IgD-negative memory B cell (primary cell): ENCODE measurements around the gene TAF5. TPM values are rescaled to one million over a fixed set of nuclear protein-coding genes. Genes with fewer than 3 reads are reported as not detected.
"Not testable (repeated sequence)": the region's sequence is repeated elsewhere in the genome, so short reads cannot be mapped to it uniquely, and the experiment has no call there.

Experiments
- H3K27ac Mint-ChIP-seq, 3 donors: one replicate each; pipeline ENCODE4 v1.8.0; 2020 to 2022; ENCODE audit warnings: mild to moderate bottlenecking in 3 of 3, mixed read lengths in 3 of 3, moderate library complexity in 1 of 3
- H3K27me3 Mint-ChIP-seq: one replicate; pipeline ENCODE4 v1.8.0; 2021; ENCODE audit warnings: mixed read lengths
- H3K36me3 Mint-ChIP-seq: one replicate; pipeline ENCODE4 v1.8.0; 2020; ENCODE audit warnings: mild to moderate bottlenecking, mixed read lengths
- H3K4me1 Mint-ChIP-seq, 3 donors: one replicate each; pipeline ENCODE4 v1.8.0; 2020 to 2022; ENCODE audit warnings: mixed read lengths in 3 of 3, mild to moderate bottlenecking in 1 of 3
- H3K4me3 Mint-ChIP-seq, 4 donors: one replicate each; pipeline ENCODE4 v1.8.0; 2020 to 2022; ENCODE audit warnings: mild to moderate bottlenecking in 4 of 4, mixed read lengths in 4 of 4, moderate library complexity in 3 of 4
- H3K9me3 Mint-ChIP-seq, 3 donors: one replicate each; pipeline ENCODE4 v1.8.0; 2020 to 2021; ENCODE audit warnings: mixed read lengths in 3 of 3, mild to moderate bottlenecking in 1 of 3
- polyA plus RNA-seq: library from polyadenylated mRNA; unstranded; fragments of 300-500 nt; fragmentation: Illumina TruSeq; gene quantifications from one replicate; pipeline ENCODE4 v1.2.3, GENCODE V29; 2021

The TAF5 gene
- polyA plus RNA-seq, 1 donor from 2014 or later, result 2.3 TPM

- Mint-ChIP-seq H3K27ac (no peak overlapping the region), H3K4me1 (peaks cover 0 to 3% (median 0%) of the 10 kb centered on the region in 3 donors), H3K27me3 (no peaks in the 10 kb centered on the region), H3K36me3 (peaks cover 5% of the 10 kb centered on the region), H3K9me3 (no peaks in the 10 kb centered on the region), H3K4me3 (no peak overlapping the region)
Measured at GRCh38 chr10:103382769-103383168, 15.0 kb downstream of the TAF5 start.

DNA sequence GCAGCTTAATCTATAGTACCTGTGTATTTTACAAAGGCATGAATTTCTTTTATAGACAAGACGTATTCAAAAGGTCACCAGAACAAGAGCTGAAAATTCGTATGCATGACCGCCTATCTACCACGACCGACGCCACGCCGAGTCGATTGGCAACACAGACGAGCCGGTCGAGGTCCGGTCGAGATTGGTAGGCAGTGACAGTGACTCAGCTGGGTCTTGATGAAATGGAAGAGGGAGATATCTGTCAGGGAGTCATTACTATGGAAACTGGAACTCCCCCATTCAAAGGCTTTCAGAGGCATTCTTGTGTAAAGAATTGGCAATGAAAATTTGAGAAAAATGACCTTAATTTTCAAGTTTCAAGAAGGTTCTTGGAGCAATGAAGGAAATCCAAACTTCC lies 26.4 kb downstream of the TAF5 start:
- H3K36me3 Mint-ChIP-seq, result peaks cover 2% of the 10 kb centered on the region
- H3K27ac Mint-ChIP-seq, result peak overlapping the region in 1 of 3 donors; percentile 40
- no peaks in the 10 kb centered on the region for H3K27me3 Mint-ChIP-seq
- peaks cover 33 to 39% (median 38%) of the 10 kb centered on the region in 3 donors for H3K4me1 Mint-ChIP-seq
- H3K4me3 Mint-ChIP-seq, result peak overlapping the region; percentile 60 to 93 (median 80)
- H3K9me3 Mint-ChIP-seq, result no peaks in the 10 kb centered on the region

GRCh38 chr10:103395754-103396066 lies 27.9 kb downstream of the TAF5 start:
- Mint-ChIP-seq H3K4me1 (peaks cover 35 to 39% (median 38%) of the 10 kb centered on the region in 3 donors), H3K9me3 (no peaks in the 10 kb centered on the region), H3K27me3 (no peaks in the 10 kb centered on the region), H3K36me3 (peaks cover 4% of the 10 kb centered on the region), H3K27ac (peak overlapping the region; percentile 59 to 97 (median 97)), H3K4me3 (peak overlapping the region; percentile 96 to 99 (median 97))

GRCh38 chr10:103396067-103396788 lies 28.5 kb downstream of the TAF5 start, which contains the start of the genes ATP5MK and PDCD11:
Gene ATP5MK (minus strand): TSS chr10:103396475. CDS start chr10:103392457, 4,018 bp downstream.
Gene PDCD11 (plus strand): TSS chr10:103396626. CDS start chr10:103398427, 1,801 bp downstream.
- no peaks in the 10 kb centered on the region for H3K27me3 Mint-ChIP-seq
- H3K36me3 Mint-ChIP-seq, result peaks cover 4% of the 10 kb centered on the region
- peak within 1 kb of the TSS; percentile 96 to 99 (median 97) for H3K4me3 Mint-ChIP-seq
- H3K27ac Mint-ChIP-seq, result peak within 1 kb of the TSS; percentile 59 to 97 (median 97)
- H3K9me3 Mint-ChIP-seq, result no peaks in the 10 kb centered on the region
- H3K4me1 Mint-ChIP-seq, result peaks cover 35 to 39% (median 38%) of the 10 kb centered on the region in 3 donors

DNA sequence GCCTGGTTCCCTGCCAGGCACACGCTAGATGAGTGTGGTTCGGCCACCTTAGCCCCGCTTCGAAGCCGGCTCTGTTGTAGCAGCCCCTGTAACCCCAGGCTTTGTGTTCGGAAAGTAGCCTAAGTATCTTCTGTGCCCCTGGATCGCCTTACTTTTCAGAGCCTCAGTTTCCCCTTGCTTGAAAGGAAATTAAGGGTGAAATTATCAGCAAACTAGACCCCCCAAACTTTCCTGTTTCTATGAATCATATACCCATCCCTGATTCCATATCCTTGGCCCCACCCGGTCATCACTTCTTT lies 29.0 kb downstream of the TAF5 start:
- peak overlapping the region; percentile 59 to 97 (median 97) for H3K27ac Mint-ChIP-seq
- H3K4me3 Mint-ChIP-seq, result peak overlapping the region; percentile 96 to 99 (median 97)
- no peaks in the 10 kb centered on the region for H3K9me3 Mint-ChIP-seq
- H3K36me3 Mint-ChIP-seq, result peaks cover 4% of the 10 kb centered on the region
- H3K4me1 Mint-ChIP-seq, result peaks cover 35 to 39% (median 38%) of the 10 kb centered on the region in 3 donors
- no peaks in the 10 kb centered on the region for H3K27me3 Mint-ChIP-seq

DNA sequence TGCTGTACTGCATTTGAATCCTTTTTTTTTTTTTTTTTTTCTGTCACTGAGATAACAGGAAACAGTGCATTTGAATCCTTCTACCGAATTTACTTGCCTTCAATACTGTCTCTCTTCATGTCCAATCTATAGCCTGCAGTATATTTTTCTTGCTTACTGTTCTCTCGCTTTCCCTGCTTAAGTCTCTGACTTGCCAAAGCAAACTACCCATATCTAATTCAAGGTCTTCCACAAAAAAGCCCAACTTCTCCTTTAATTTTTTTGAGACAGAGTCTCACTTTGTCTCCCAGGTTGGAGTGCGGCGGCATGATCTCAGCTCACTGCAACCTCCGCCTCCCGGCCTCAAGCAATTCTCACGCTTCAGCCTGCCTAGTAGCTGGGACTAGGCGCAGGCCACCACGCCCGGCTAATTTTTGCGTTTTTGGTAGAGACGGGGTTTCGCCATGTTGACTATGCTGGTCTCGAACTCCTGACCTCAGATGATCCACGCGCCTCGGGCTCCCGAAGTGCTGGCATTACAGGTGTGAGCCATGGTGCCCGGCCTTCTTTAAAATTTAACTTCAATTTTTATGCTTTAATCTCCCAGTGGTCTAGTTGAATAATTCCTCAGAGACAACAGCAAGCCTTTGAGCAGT lies 29.5 kb downstream of the TAF5 start:
- H3K4me3 Mint-ChIP-seq, result peak overlapping the region; percentile 96 to 99 (median 97)
- no peaks in the 10 kb centered on the region for H3K9me3 Mint-ChIP-seq
- H3K27me3 Mint-ChIP-seq, result no peaks in the 10 kb centered on the region
- H3K36me3 Mint-ChIP-seq, result peaks cover 4% of the 10 kb centered on the region
- peak overlapping the region; percentile 59 to 97 (median 97) for H3K27ac Mint-ChIP-seq
- peaks cover 35 to 39% (median 38%) of the 10 kb centered on the region in 3 donors for H3K4me1 Mint-ChIP-seq

GRCh38 chr10:103413564-103413963 lies 45.8 kb downstream of the TAF5 start:
- Mint-ChIP-seq H3K4me1 (peaks cover 0 to 4% (median 1%) of the 10 kb centered on the region in 3 donors), H3K27ac (no peak overlapping the region), H3K36me3 (peaks cover 4% of the 10 kb centered on the region), H3K4me3 (no peak overlapping the region), H3K9me3 (no peaks in the 10 kb centered on the region), H3K27me3 (no peaks in the 10 kb centered on the region)

- Mint-ChIP-seq H3K4me1 (peaks cover 0 to 4% (median 0%) of the 10 kb centered on the region in 3 donors), H3K36me3 (peaks cover 4% of the 10 kb centered on the region), H3K27ac (no peak overlapping the region), H3K4me3 (no peak overlapping the region), H3K27me3 (no peaks in the 10 kb centered on the region), H3K9me3 (no peaks in the 10 kb centered on the region)
Measured at GRCh38 chr10:103415581-103415980, 47.8 kb downstream of the TAF5 start.

DNA sequence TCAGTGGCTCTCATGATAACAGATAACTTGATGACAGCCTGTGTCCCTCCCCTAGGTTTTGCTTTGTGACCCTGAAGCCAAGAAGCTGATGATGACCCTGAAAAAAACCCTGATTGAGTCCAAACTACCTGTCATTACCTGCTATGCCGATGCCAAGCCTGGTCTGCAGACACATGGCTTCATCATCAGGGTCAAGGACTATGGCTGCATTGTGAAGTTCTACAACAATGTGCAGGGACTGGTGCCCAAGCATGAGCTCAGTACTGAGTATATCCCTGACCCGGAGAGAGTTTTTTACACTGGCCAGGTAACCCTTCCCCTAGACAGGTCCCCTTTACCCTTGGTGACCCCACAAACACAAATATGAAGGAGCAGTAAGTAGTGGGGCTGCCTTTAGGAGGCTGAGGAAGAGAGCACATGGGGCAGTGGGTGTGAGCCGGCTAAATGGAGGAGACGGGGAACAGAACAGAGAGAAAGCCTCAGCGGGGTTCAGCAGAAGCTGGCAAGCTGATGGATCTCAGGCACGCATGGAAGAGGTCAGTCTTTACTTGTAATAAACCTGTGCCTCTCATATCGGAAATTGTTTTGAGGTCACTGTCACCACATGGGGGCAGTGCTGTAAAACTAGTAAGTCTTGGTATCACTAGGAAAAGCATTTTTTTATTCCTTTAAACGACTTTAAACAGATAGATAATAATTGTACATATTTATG lies 48.8 kb downstream of the TAF5 start:
- Mint-ChIP-seq H3K36me3 (peaks cover 4% of the 10 kb centered on the region), H3K27ac (peak overlapping the region in 1 of 3 donors; percentile 57)

DNA sequence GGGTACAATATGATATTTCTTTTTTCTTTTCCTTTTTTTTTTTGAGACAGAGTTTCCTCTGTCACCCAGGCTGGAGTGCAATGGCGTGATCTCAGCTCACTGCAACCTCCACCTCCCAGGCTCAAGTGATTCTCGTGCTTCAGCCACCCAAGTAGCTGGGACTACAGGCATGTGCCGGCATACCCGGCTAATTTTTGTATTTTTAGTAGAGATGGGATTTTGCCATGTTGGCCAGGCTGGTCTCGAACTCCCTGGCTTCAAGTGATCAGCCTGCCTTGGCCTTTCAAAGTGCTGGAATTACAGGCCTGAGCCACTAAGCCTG lies 49.3 kb downstream of the TAF5 start:
- H3K9me3 Mint-ChIP-seq, H3K4me3 Mint-ChIP-seq, H3K4me1 Mint-ChIP-seq, H3K27me3 Mint-ChIP-seq, H3K36me3 Mint-ChIP-seq: not testable (repeated sequence)
- H3K27ac Mint-ChIP-seq, result peak overlapping the region in 1 of 3 donors; percentile 57

More for the DNA sequence above, 48.8 kb downstream of the TAF5 start:
- H3K9me3 Mint-ChIP-seq, result no peaks in the 10 kb centered on the region
- no peaks in the 10 kb centered on the region for H3K27me3 Mint-ChIP-seq
- H3K4me3 Mint-ChIP-seq, result no peak overlapping the region
- H3K4me1 Mint-ChIP-seq, result peaks cover 0 to 4% (median 0%) of the 10 kb centered on the region in 3 donors

DNA sequence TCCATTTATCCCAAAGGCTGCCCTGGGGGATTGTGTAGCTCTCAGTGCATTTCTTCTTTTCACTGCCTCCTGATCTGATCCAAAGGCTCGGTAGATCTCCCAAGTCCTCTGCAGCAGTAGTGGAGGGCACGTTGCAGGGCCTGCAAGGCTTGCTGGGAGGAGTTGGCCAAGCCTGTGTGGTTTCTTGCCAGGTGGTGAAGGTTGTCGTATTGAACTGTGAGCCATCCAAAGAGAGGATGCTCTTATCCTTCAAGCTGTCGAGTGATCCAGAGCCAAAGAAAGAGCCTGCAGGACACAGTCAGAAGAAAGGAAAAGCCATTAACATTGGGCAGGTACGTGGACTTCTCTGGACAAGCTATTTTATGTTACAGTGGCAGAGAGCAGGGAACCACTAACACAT lies 49.8 kb downstream of the TAF5 start:
- H3K27me3 Mint-ChIP-seq, result no peaks in the 10 kb centered on the region
- H3K36me3 Mint-ChIP-seq, result peaks cover 4% of the 10 kb centered on the region
- H3K9me3 Mint-ChIP-seq, result no peaks in the 10 kb centered on the region
- no peak overlapping the region for H3K4me3 Mint-ChIP-seq
- H3K4me1 Mint-ChIP-seq, result peaks cover 0 to 4% (median 0%) of the 10 kb centered on the region in 3 donors
- H3K27ac Mint-ChIP-seq, result no peak overlapping the region

GRCh38 chr10:103419101-103419500 lies 51.3 kb downstream of the TAF5 start:
- Mint-ChIP-seq H3K9me3 (no peaks in the 10 kb centered on the region), H3K4me1 (peaks cover 0 to 4% (median 0%) of the 10 kb centered on the region in 3 donors), H3K27ac (no peak overlapping the region), H3K4me3 (no peak overlapping the region), H3K36me3 (peaks cover under 1% of the 10 kb centered on the region), H3K27me3 (no peaks in the 10 kb centered on the region)

- H3K4me3 Mint-ChIP-seq, result no peak overlapping the region
- H3K27ac Mint-ChIP-seq, result no peak overlapping the region
- H3K4me1 Mint-ChIP-seq, result no peaks in the 10 kb centered on the region
- H3K9me3 Mint-ChIP-seq, result no peaks in the 10 kb centered on the region
- H3K36me3 Mint-ChIP-seq, result no peaks in the 10 kb centered on the region
- no peaks in the 10 kb centered on the region for H3K27me3 Mint-ChIP-seq
Measured at GRCh38 chr10:103423748-103424147, 56.0 kb downstream of the TAF5 start.

DNA sequence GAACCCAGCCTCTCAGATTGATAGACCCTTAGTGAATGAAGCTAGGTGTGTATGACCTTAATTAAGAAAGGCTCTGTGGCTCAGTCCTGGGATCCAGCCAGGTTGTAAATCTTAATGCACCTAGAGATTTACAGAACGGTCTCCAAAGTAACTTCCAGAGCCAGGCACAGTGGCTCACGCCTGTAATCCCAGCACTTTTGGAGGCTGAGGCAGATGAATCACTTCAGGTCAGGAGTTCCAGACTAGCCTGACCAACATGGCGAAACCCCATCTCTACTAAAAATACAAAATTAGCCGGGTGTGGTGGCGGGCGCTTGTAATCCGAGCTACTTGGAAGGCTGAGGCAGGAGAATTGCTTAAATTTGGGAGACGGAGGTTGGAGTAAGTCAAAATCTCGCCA lies 60.1 kb downstream of the TAF5 start:
- peaks cover 4% of the 10 kb centered on the region for H3K36me3 Mint-ChIP-seq
- H3K9me3 Mint-ChIP-seq, result no peaks in the 10 kb centered on the region
- no peak overlapping the region for H3K27ac Mint-ChIP-seq
- H3K27me3 Mint-ChIP-seq, result no peaks in the 10 kb centered on the region
- H3K4me3 Mint-ChIP-seq, result no peak overlapping the region
- H3K4me1 Mint-ChIP-seq, result peaks cover 0 to 3% (median 0%) of the 10 kb centered on the region in 3 donors

DNA sequence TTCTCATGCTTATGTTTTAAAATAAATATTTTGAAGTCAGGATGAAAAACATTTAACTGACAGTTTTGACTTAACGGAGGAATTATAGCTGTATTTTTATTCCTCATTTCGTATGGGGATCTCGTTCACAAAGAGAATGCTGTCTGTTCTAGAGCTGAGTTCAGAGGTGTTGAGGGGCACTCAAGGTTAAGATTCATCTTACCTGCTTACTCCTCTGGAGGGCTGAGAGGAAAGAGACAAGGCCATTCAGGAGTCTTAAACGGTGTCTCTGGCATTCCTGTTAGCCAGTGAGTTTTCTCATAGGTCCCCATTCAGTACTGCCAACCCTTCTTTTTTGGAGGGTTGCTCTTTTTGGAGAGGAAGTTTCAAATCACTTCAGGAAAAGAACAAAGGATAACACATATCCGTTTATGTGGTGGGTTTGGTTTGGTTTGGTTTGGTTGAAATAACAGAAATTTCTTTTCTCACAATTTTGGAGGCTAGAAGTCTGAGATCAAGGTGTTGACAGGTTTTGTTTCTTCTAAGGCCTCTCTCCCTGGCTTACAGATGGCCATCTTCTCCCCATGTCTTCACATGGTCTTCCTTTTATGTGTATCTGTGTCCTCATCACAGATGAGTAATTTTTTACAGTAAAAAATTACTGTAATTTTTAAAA lies 61.3 kb downstream of the TAF5 start:
- peak overlapping the region in 2 of 3 donors; percentile 33 to 56 for H3K27ac Mint-ChIP-seq
- H3K27me3 Mint-ChIP-seq, result no peaks in the 10 kb centered on the region
- H3K36me3 Mint-ChIP-seq, result peaks cover 4% of the 10 kb centered on the region
- H3K9me3 Mint-ChIP-seq, result no peaks in the 10 kb centered on the region
- H3K4me1 Mint-ChIP-seq, result peaks cover 0 to 3% (median 0%) of the 10 kb centered on the region in 3 donors
- H3K4me3 Mint-ChIP-seq, result no peak overlapping the region
